IPS DF 4.7 (cell line): ENCODE data around the gene MOGAT2.

Experiments
- DNase-seq: peaks from one replicate; pipeline ENCODE4 v3.0.0-alpha.2; 2013; ENCODE audit warnings: low spot score; ENCODE audit errors: extremely low read depth

The MOGAT2 gene

GRCh38 chr11:75779960-75780359 lies 62.3 kb downstream of the MOGAT2 start:
- no peak for DNase-seq

- DNase-seq: no peak
These were observed 63.2 kb downstream of the MOGAT2 start for GRCh38 chr11:75780888-75781287.

GRCh38 chr11:75781296-75781695 lies 63.7 kb downstream of the MOGAT2 start:
- no peak for DNase-seq

- DNase-seq: no peak
These were observed 64.2 kb downstream of the MOGAT2 start for GRCh38 chr11:75781831-75782230.
